ENCODE measurements around the gene ATMIN. TPM values are rescaled to one million over a fixed set of nuclear protein-coding genes. Genes with fewer than 3 reads are reported as not detected.

Gene ATMIN
- total and polyA plus RNA-seq, 2 of the 13 experiments (the other 11 are each of a cell fraction or from before 2014, with no cell fraction given): 34.6 to 60.4 TPM

DNA sequence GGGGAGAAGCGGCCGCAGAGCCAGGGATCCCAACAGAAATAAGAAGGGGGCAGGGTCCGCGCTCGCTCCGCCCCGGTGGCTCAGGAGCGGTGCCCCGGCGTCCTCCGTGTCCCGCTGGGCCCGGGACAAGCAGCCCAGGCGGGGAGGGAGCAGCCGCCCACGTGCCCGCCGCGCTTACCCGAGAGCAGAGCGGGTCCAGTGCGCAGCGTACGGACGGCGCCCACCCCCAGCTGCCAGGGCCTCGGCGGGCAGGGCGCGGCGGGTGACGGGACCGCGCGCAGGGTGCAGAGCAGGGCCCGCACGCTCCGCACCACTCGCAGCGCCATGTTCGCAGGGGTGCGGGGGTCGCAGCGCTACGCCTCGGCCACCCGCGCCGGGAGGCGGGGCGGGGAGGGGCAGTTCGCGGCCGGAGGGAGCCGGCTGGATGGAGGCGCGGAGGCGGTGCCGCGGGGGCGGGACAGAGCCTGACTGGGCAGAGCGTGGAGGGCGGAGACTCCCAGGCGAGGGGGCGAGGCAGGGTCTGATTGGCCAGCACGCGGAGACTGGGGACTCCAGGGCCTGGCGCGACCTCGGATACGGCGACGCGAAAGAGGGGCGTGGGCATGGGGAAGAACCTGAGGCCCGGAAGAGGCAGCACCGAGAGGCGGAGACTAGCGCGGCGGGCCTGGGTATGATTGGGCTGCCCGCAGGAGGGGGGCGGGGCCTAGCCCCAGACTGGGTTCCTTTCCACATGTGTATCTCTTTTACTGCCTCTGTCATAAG, 60.5 kb downstream of the ATMIN start, which contains the start of gene GCSH (continued):
- TF ChIP-seq, protein P1, sequence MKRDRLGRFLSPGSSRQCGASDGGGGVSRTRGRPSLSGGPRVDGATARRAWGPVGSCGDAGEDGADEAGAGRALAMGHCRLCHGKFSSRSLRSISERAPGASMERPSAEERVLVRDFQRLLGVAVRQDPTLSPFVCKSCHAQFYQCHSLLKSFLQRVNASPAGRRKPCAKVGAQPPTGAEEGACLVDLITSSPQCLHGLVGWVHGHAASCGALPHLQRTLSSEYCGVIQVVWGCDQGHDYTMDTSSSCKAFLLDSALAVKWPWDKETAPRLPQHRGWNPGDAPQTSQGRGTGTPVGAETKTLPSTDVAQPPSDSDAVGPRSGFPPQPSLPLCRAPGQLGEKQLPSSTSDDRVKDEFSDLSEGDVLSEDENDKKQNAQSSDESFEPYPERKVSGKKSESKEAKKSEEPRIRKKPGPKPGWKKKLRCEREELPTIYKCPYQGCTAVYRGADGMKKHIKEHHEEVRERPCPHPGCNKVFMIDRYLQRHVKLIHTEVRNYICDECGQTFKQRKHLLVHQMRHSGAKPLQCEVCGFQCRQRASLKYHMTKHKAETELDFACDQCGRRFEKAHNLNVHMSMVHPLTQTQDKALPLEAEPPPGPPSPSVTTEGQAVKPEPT (CRISPR knock-in tag; IDR thresholded peaks at IDR 0.05; ENCODE audit: low read depth): peak; percentile 85; the same call in 1 of the 2 replicates
- TF ChIP-seq, protein P2, sequence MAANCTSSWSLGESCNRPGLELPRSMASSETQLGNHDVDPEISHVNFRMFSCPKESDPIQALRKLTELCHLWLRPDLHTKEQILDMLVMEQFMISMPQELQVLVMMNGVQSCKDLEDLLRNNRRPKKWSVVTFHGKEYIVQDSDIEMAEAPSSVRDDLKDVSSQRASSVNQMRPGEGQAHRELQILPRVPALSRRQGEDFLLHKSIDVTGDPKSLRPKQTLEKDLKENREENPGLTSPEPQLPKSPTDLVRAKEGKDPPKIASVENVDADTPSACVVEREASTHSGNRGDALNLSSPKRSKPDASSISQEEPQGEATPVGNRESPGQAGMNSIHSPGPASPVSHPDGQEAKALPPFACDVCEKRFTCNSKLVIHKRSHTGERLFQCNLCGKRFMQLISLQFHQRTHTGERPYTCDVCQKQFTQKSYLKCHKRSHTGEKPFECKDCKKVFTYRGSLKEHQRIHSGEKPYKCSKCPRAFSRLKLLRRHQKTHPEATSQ (CRISPR knock-in tag; IDR thresholded peaks at IDR 0.05; ENCODE audit: borderline replicate concordance): peak; percentile 54; the same call in 1 of the 2 replicates
- peak; percentile 67; the same call in 1 of the 2 replicates for TF ChIP-seq ZBTB7B (CRISPR knock-in tag; IDR thresholded peaks at IDR 0.05)
- no peak for TF ChIP-seq NPAS2 (CRISPR knock-in tag; IDR thresholded peaks at IDR 0.05; ENCODE audit: borderline replicate concordance)
- TF ChIP-seq, protein P3, sequence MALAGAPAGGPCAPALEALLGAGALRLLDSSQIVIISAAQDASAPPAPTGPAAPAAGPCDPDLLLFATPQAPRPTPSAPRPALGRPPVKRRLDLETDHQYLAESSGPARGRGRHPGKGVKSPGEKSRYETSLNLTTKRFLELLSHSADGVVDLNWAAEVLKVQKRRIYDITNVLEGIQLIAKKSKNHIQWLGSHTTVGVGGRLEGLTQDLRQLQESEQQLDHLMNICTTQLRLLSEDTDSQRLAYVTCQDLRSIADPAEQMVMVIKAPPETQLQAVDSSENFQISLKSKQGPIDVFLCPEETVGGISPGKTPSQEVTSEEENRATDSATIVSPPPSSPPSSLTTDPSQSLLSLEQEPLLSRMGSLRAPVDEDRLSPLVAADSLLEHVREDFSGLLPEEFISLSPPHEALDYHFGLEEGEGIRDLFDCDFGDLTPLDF (CRISPR knock-in tag; IDR thresholded peaks at IDR 0.05): peak; percentile 51; the same call in 1 of the 2 replicates
- TF ChIP-seq ZNF274 (CRISPR knock-in tag; IDR thresholded peaks at IDR 0.05): no peak
- no peak; the same call in 1 of the 2 replicates for TF ChIP-seq PAX8 (CRISPR knock-in tag; IDR thresholded peaks at IDR 0.05; ENCODE audit: borderline replicate concordance)
- TF ChIP-seq ZNF572 (CRISPR knock-in tag; IDR thresholded peaks at IDR 0.05): no peak
- no peak for TF ChIP-seq ZNF7 (CRISPR knock-in tag; IDR thresholded peaks at IDR 0.05)
- TF ChIP-seq FOXK1 (CRISPR knock-in tag; IDR thresholded peaks at IDR 0.05; ENCODE audit: borderline replicate concordance, low read depth): no peak
- TF ChIP-seq MIXL1 (CRISPR knock-in tag; IDR thresholded peaks at IDR 0.05): 0 out of 2 replicates have a peak, but pooled peaks have one; percentile 13
- no peak; the same call in 1 of the 2 replicates for TF ChIP-seq REPIN1 (CRISPR knock-in tag; IDR thresholded peaks at IDR 0.05; ENCODE audit: borderline replicate concordance, low read depth)
- no peak for TF ChIP-seq RARA (CRISPR knock-in tag; IDR thresholded peaks at IDR 0.05)
- peak; percentile 89 for TF ChIP-seq ELF1 (CRISPR knock-in tag; IDR thresholded peaks at IDR 0.05)
- TF ChIP-seq ZNF225 (CRISPR knock-in tag; IDR thresholded peaks at IDR 0.05): peak; percentile 57; the same call in 1 of the 2 replicates
- no peak for TF ChIP-seq PHB2 (IDR thresholded peaks at IDR 0.05; ENCODE audit: partially characterized antibody)
- no peak for TF ChIP-seq SRF (IDR thresholded peaks at IDR 0.05; ENCODE audit: low read depth, low read length)
- peak; percentile 67 for TF ChIP-seq NR2C2 (CRISPR knock-in tag; IDR thresholded peaks at IDR 0.05; ENCODE audit: borderline replicate concordance)
- no peak for TF ChIP-seq MBNL3 (CRISPR knock-in tag; conservative IDR thresholded peaks at IDR 0.05)
- TF ChIP-seq ZNF780A (CRISPR knock-in tag; IDR thresholded peaks at IDR 0.05): no peak; the same call in 1 of the 2 replicates
- TF ChIP-seq, protein P4, sequence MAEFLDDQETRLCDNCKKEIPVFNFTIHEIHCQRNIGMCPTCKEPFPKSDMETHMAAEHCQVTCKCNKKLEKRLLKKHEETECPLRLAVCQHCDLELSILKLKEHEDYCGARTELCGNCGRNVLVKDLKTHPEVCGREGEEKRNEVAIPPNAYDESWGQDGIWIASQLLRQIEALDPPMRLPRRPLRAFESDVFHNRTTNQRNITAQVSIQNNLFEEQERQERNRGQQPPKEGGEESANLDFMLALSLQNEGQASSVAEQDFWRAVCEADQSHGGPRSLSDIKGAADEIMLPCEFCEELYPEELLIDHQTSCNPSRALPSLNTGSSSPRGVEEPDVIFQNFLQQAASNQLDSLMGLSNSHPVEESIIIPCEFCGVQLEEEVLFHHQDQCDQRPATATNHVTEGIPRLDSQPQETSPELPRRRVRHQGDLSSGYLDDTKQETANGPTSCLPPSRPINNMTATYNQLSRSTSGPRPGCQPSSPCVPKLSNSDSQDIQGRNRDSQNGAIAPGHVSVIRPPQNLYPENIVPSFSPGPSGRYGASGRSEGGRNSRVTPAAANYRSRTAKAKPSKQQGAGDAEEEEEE (CRISPR knock-in tag; IDR thresholded peaks at IDR 0.05; ENCODE audit: borderline replicate concordance): no peak
- no peak for TF ChIP-seq MEF2D (CRISPR knock-in tag; IDR thresholded peaks at IDR 0.05)
- TF ChIP-seq SAFB2 (CRISPR knock-in tag; IDR thresholded peaks at IDR 0.05; ENCODE audit: borderline replicate concordance, low read depth): no peak
- TF ChIP-seq ZNF253 (CRISPR knock-in tag; IDR thresholded peaks at IDR 0.05; ENCODE audit: borderline replicate concordance): peak; percentile 93
